HepG2 (cell line): ENCODE measurements around the gene TWNK. TPM values are rescaled to one million over a fixed set of nuclear protein-coding genes. Genes with fewer than 3 reads are reported as not detected.
A peak's percentile ranks its signal among the peaks of the same experiment; 100 is the strongest.

Source experiments
- AKAP8 ChIP-seq: sonication (generic); formaldehyde crosslinking; IDR thresholded peaks from 2 replicates; pipeline ENCODE4 v1.5.1; 2020; ENCODE audit warnings: mild to moderate bottlenecking, missing genetic modification reagents
- ATM ChIP-seq: fragments of 450-650 bp; IDR thresholded peaks from 2 replicates; pipeline ENCODE4 v1.7.1; 2017; ENCODE audit warnings: mild to moderate bottlenecking, borderline replicate concordance
- FOXK1 ChIP-seq: sonication (generic); formaldehyde crosslinking; IDR thresholded peaks from 2 replicates; pipeline ENCODE4 v1.4.0; 2020; ENCODE audit warnings: low read depth, missing genetic modification reagents, borderline replicate concordance
- FOXK2 ChIP-seq: fragments of 450-650 bp; IDR thresholded peaks from 2 replicates; pipeline ENCODE4 v1.6.1; 2016
- GATAD1 ChIP-seq: IDR thresholded peaks from 2 replicates; pipeline ENCODE4 v1.6.1; 2016; ENCODE audit warnings: missing genetic modification reagents, missing compliant biosample characterization
- GTF2F1 ChIP-seq: fragments of 150-350 bp; IDR thresholded peaks from 2 replicates; pipeline ENCODE4 v1.6.1; 2014; ENCODE audit warnings: low read length
- HNRNPL ChIP-seq: fragments of 200-400 bp; formaldehyde crosslinking; IDR thresholded peaks from 2 replicates; pipeline ENCODE4 v1.6.1; 2017; ENCODE audit warnings: mild to moderate bottlenecking, low read depth, low read length
- NR2F2 ChIP-seq: IDR thresholded peaks from 2 replicates; pipeline ENCODE4 v1.6.1; 2012; ENCODE audit warnings: low read depth, inconsistent platforms, borderline replicate concordance
- PHB2 ChIP-seq: fragments of 450-650 bp; IDR thresholded peaks from 2 replicates; pipeline ENCODE4 v1.6.1; 2018; ENCODE audit not compliant: partially characterized antibody
- RAD51 ChIP-seq: fragments of 450-650 bp; IDR thresholded peaks from 2 replicates; pipeline ENCODE4 v1.6.1; 2016; ENCODE audit warnings: borderline replicate concordance
- RBFOX2 ChIP-seq: fragments of 200-400 bp; formaldehyde crosslinking; IDR thresholded peaks from 2 replicates; pipeline ENCODE4 v1.6.1; 2017; ENCODE audit warnings: low read depth, mild to moderate bottlenecking, low read length
- SIN3A ChIP-seq: IDR thresholded peaks from 2 replicates; pipeline ENCODE4 v1.6.1; 2011; ENCODE audit warnings: low read depth, mild to moderate bottlenecking, control low read depth, low read length, borderline replicate concordance
- TEAD2 ChIP-seq: sonication (generic); formaldehyde crosslinking; IDR thresholded peaks from 2 replicates; pipeline ENCODE4 v1.9.0; 2021; ENCODE audit warnings: missing genetic modification reagents
- ZNF136 ChIP-seq: sonication (generic); formaldehyde crosslinking; IDR thresholded peaks from 2 replicates; pipeline ENCODE4 v1.8.1; 2022; ENCODE audit warnings: low read depth, mild to moderate bottlenecking, moderate library complexity, missing genetic modification reagents
- ZNF160 ChIP-seq: sonication (generic); formaldehyde crosslinking; IDR thresholded peaks from 2 replicates; pipeline ENCODE4 v1.8.0; 2022; ENCODE audit warnings: mild to moderate bottlenecking, inconsistent platforms, missing genetic modification reagents
- ZNF20 ChIP-seq: sonication (generic); formaldehyde crosslinking; IDR thresholded peaks from 2 replicates; pipeline ENCODE4 v1.4.0; 2020; ENCODE audit warnings: mild to moderate bottlenecking, moderate library complexity, missing genetic modification reagents
- ZNF333 ChIP-seq: sonication (generic); formaldehyde crosslinking; IDR thresholded peaks from 2 replicates; pipeline ENCODE4 v1.4.0; 2020; ENCODE audit warnings: mild to moderate bottlenecking, missing genetic modification reagents, borderline replicate concordance
- ZNF484 ChIP-seq: sonication (generic); formaldehyde crosslinking; IDR thresholded peaks from 2 replicates; pipeline ENCODE4 v1.5.1; 2020; ENCODE audit warnings: mild to moderate bottlenecking, low read depth, missing genetic modification reagents, borderline replicate concordance
- ZNF644 ChIP-seq: IDR thresholded peaks from 2 replicates; pipeline ENCODE4 v1.6.1; 2016; ENCODE audit warnings: low read depth
- ZNF879 ChIP-seq: sonication (generic); formaldehyde crosslinking; IDR thresholded peaks from 2 replicates; pipeline ENCODE4 v1.8.1; 2023; ENCODE audit warnings: missing genetic modification reagents
- polyA plus RNA-seq, 8 experiments: library from polyadenylated mRNA; depleted of rRNA in 3 of 8; stranded (reverse) in 7 of 8; unstranded in 1 of 8; fragments of >200 nt; fragmentation: Illumina TruSeq in 4 of 8; extraction: Trizol in 4 of 8; gene quantifications; 2 replicates each; pipeline versions ENCODE4 v1.2.1 to v1.2.3, GENCODE V29; 2011 to 2016; ENCODE audit warnings: low read depth in 4 of 8, missing spikeins in 1 of 8, mixed read lengths in 1 of 8; ENCODE audit not compliant: insufficient read depth in 1 of 8
- total RNA-seq, 5 experiments: library from RNA; depleted of rRNA; stranded (reverse); fragments of >200 nt; fragmentation: Illumina TruSeq; extraction: Trizol; gene quantifications; 2 replicates each; pipeline ENCODE4 v1.2.3, GENCODE V29; 2016; ENCODE audit warnings: low read depth in 1 of 5
- TF ChIP-seq, protein P1 (sequence below): sonication (generic); formaldehyde crosslinking; IDR thresholded peaks from 2 replicates; pipeline ENCODE4 v1.5.0; 2020; ENCODE audit warnings: mild to moderate bottlenecking, missing genetic modification reagents, borderline replicate concordance
- TF ChIP-seq, protein P2 (sequence below): sonication (generic); formaldehyde crosslinking; IDR thresholded peaks from 2 replicates; pipeline ENCODE4 v1.4.0; 2020; ENCODE audit warnings: missing genetic modification reagents; ENCODE audit errors: not compliant biosample characterization
- TF ChIP-seq, protein P3 (sequence below): sonication (generic); formaldehyde crosslinking; IDR thresholded peaks from 2 replicates; pipeline ENCODE4 v1.4.0; 2020; ENCODE audit warnings: mild to moderate bottlenecking, missing genetic modification reagents

Gene TWNK
- total and polyA plus RNA-seq, 2 of the 13 experiments (the other 11 are each of a cell fraction or from before 2014, with no cell fraction given) = 10.7 to 16.5 TPM

DNA sequence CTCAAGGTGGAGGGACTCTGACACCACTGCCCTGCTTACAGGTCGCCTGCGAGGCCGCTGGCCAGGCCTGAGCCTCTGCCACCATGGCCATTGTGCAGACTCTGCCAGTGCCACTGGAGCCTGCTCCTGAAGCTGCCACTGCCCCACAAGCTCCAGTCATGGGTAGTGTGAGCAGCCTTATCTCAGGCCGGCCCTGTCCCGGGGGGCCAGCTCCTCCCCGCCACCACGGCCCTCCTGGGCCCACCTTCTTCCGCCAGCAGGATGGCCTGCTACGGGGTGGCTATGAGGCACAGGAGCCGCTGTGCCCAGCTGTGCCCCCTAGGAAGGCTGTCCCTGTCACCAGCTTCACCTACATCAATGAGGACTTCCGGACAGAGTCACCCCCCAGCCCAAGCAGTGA, 15.1 kb downstream of the TWNK start (continued):
- TF ChIP-seq, protein P1, sequence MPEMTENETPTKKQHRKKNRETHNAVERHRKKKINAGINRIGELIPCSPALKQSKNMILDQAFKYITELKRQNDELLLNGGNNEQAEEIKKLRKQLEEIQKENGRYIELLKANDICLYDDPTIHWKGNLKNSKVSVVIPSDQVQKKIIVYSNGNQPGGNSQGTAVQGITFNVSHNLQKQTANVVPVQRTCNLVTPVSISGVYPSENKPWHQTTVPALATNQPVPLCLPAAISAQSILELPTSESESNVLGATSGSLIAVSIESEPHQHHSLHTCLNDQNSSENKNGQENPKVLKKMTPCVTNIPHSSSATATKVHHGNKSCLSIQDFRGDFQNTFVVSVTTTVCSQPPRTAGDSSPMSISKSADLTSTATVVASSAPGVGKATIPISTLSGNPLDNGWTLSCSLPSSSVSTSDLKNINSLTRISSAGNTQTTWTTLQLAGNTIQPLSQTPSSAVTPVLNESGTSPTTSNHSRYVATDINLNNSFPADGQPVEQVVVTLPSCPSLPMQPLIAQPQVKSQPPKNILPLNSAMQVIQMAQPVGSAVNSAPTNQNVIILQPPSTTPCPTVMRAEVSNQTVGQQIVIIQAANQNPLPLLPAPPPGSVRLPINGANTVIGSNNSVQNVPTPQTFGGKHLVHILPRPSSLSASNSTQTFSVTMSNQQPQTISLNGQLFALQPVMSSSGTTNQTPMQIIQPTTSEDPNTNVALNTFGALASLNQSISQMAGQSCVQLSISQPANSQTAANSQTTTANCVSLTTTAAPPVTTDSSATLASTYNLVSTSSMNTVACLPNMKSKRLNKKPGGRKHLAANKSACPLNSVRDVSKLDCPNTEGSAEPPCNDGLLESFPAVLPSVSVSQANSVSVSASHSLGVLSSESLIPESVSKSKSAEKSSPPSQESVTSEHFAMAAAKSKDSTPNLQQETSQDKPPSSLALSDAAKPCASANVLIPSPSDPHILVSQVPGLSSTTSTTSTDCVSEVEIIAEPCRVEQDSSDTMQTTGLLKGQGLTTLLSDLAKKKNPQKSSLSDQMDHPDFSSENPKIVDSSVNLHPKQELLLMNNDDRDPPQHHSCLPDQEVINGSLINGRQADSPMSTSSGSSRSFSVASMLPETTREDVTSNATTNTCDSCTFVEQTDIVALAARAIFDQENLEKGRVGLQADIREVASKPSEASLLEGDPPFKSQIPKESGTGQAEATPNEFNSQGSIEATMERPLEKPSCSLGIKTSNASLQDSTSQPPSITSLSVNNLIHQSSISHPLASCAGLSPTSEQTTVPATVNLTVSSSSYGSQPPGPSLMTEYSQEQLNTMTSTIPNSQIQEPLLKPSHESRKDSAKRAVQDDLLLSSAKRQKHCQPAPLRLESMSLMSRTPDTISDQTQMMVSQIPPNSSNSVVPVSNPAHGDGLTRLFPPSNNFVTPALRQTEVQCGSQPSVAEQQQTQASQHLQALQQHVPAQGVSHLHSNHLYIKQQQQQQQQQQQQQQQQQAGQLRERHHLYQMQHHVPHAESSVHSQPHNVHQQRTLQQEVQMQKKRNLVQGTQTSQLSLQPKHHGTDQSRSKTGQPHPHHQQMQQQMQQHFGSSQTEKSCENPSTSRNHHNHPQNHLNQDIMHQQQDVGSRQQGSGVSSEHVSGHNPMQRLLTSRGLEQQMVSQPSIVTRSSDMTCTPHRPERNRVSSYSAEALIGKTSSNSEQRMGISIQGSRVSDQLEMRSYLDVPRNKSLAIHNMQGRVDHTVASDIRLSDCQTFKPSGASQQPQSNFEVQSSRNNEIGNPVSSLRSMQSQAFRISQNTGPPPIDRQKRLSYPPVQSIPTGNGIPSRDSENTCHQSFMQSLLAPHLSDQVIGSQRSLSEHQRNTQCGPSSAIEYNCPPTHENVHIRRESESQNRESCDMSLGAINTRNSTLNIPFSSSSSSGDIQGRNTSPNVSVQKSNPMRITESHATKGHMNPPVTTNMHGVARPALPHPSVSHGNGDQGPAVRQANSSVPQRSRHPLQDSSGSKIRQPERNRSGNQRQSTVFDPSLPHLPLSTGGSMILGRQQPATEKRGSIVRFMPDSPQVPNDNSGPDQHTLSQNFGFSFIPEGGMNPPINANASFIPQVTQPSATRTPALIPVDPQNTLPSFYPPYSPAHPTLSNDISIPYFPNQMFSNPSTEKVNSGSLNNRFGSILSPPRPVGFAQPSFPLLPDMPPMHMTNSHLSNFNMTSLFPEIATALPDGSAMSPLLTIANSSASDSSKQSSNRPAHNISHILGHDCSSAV (CRISPR knock-in tag) = no peak
- TF ChIP-seq SIN3A (no peak), ZNF333 (CRISPR knock-in tag) (no peak), AKAP8 (CRISPR knock-in tag) (peak; percentile 74; the same call in 1 of the 2 replicates), TEAD2 (no peak), HNRNPL (peak; percentile 77), ZNF644 (CRISPR knock-in tag) (no peak), RAD51 (no peak), ZNF484 (CRISPR knock-in tag) (no peak), ZNF20 (no peak), ZNF160 (no peak), GTF2F1 (no peak), FOXK2 (no peak), PHB2 (no peak), FOXK1 (no peak), GATAD1 (no peak), ZNF136 (no peak), RBFOX2 (peak; percentile 51), ATM (no peak), ZNF879 (CRISPR knock-in tag) (no peak), NR2F2 (no peak)
- TF ChIP-seq, protein P2, sequence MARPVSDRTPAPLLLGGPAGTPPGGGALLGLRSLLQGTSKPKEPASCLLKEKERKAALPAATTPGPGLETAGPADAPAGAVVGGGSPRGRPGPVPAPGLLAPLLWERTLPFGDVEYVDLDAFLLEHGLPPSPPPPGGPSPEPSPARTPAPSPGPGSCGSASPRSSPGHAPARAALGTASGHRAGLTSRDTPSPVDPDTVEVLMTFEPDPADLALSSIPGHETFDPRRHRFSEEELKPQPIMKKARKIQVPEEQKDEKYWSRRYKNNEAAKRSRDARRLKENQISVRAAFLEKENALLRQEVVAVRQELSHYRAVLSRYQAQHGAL (CRISPR knock-in tag) = no peak
- TF ChIP-seq, protein P3, sequence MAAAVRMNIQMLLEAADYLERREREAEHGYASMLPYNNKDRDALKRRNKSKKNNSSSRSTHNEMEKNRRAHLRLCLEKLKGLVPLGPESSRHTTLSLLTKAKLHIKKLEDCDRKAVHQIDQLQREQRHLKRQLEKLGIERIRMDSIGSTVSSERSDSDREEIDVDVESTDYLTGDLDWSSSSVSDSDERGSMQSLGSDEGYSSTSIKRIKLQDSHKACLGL = no peak
